Non-pigmented ciliary epithelial cell (primary cell): ENCODE measurements around the gene DYSF.
A peak's percentile ranks its signal among the peaks of the same experiment; 100 is the strongest.

Source experiments
- DNase-seq: peaks from one replicate; pipeline ENCODE4 v3.0.0-alpha.2; 2010; ENCODE audit warnings: low read depth

DYSF gene

GRCh38 chr2:71614976-71615766 lies 161.8 kb downstream of the DYSF start:
- DNase-seq: no peak

GRCh38 chr2:71615767-71616730 lies 162.7 kb downstream of the DYSF start:
- no peak for DNase-seq

- DNase-seq: no peak
These were observed 163.9 kb downstream of the DYSF start for GRCh38 chr2:71617266-71617665.

GRCh38 chr2:71618327-71619113 lies 165.2 kb downstream of the DYSF start:
- no peak for DNase-seq

DNA sequence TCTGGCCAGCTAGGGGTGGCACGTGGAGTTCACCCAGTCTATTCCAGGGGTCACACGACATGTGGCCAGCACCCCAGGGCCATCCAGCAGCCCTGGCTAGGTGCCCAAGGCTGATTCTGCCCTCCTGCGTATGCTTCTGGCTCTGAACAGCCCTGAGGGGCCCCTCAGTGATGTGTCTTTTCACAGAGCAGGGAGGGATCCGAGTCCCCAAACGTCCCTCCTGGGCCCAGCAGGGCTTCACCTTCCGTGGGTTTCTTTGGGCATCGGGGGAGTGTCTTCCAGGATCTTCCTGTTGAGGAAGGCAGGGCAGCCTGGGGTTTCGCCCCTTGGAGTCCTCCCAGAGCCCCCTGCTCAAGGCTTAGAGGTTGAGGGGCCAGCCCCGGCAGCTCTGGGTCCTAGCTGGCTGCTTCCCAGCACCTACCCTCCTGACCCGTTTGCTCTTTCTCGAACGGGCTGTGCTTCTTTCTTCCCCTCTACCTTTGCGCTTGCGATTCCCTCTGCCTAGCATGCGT lies 165.9 kb downstream of the DYSF start:
- no peak for DNase-seq

GRCh38 chr2:71620116-71620515 lies 166.8 kb downstream of the DYSF start:
- no peak for DNase-seq

DNA sequence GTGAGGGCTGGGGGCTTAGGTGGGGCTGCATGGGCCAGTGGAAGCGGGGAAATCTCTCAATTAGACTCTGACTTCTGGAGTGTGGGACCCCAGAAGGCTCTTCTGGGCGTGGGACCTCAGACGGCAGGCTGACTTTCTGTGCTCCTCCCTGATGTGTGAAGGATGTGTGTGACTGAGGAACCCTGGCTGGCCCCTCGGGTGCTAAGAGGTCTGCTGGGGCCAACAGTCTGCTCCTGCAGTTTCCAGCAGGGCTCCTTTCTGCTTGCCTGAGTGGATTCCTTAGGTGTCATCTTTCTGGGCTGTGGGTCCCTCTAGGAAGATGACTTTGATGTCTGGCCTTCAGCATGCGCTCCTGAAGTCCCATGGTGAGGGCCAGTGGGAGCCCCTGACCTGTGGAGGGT lies 167.5 kb downstream of the DYSF start:
- no peak for DNase-seq

DNA sequence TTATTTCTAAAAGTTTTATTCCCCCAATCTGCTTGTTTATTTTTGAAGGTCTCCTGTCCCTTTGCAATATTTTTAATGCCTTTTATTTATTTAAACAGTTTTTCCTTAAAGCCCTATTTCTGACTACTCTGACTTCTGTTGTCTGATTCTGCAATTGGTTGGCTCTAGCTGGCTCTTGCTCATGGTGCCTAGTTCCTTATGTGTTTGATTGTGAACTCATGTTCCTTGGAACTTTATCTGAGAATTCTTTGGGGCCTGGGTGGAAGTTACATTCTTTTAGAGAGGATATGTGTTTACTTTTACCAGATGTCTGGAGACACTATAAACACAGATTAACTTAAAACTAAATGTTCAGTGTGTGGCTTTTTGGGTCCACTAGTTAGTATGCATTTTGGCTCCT lies 175.9 kb downstream of the DYSF start:
- DNase-seq: no peak

DNA sequence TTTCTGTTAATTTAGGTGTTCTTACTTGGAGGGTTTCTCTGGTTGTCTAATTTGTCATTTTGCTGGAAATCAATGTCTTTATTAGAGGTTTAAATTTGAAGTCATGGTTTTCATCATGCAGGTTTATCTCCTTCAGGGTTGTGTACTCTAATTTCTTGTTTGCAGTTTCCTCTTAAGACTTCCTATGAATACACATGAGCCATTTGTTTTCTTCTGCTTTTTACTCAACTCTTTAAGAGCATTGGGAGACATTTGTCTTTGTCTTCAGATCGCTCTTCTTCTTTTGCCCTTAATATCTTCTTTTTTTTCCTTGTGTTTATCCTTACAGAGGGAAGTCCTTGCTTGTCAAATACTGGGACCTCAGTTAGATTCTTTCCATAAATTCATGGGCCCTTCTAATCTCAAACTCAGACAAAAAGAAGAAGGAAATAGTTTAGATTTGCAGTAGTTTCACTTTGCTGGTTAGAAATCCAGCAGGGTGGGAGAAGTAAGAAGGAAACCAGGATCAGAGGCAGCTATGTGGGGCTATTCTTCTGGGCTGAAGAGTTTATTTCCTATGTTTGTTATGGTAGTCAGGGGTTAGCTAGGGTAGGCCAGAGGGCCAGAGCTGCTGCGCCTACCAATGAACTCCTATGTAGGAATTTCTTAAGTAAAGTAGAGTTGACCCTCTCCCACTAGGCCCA lies 176.6 kb downstream of the DYSF start:
- no peak for DNase-seq

DNA sequence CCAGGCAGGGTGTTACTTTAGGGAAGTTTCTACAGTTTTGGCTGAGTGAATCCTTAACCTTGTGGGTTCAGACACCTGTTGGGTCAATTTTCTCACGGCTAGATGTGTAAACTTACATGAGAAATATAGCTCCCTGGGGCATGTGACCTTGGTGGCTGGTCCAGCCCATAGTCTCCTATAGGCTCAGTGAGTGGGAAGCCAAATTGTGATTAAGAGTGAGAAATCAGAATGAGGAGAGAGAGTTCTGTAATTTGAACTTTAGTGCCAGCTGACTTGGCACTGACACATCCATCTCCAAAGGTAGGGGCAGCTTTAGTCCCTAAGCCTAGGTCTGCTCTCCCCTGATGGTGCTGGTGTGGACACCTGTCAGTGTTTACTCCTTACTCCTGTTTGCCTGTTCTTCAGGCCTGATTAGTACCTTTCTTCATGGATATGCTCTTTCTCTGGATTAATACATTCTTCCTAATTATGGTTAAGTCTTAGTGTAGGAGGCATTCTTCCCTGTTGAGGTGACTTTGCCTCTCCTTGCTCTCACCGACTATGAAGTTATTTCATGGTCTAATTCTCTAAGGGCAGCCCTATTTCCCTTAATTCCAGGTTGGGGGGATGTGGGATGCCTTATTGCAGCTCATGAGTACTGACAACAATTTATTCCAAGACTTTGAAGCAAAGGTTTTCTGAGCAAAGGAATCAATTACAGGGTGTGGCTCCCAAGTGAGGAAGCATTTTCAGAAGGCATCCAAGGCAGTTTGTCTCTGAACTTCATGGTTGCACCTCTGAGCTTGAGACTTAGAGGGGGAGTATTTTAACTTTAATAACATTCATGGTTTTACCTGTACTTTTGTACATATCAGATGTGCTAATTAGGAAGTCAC lies 177.3 kb downstream of the DYSF start:
- DNase-seq: no peak

DNA sequence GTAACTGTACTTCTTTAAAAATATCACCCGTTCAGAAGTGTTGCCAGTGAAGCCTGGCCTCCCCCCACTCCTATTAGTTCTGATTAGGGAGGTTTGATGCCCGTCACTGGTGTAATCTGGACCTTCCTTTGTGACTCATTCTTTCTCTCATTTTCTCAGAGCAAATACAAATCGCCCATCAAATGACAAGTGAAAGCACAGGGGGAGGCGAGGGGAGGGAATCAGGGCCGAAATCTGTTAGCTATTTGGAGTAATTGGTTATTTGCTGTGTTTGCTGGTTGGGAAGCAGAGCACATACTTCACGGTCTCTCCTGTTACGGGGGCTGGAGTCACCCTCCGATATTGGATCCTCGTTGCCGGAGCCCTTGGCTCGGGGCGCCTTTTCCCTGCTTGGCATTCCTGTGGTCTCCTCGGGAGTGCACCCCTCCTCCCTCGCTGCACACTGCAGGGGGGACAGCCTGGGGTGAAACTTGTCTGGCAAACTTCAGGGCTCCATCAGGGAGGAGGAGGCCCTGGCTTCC lies 178.1 kb downstream of the DYSF start:
- DNase-seq: no peak

- DNase-seq: no peak
These were observed 179.7 kb downstream of the DYSF start for GRCh38 chr2:71633086-71633485.

DNA sequence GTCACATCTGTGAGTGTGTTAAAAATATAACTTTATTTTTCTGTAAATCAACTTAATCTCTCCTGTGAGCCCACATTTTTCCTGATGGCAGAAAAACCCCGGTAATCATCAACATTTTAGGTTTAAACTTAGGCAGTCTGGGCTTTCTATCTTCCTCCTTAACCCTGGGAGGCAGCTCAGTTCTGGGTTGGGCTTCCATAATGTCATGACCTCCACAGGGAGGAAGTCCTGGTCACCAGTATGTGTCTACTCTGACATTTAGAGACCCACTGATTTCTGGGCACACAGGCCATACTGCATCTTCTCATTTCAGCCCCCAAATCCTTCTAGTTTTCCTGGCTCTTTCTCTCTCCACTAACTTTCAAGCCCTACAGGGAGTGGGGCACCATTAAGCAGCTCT lies 181.2 kb downstream of the DYSF start:
- no peak for DNase-seq

DNA sequence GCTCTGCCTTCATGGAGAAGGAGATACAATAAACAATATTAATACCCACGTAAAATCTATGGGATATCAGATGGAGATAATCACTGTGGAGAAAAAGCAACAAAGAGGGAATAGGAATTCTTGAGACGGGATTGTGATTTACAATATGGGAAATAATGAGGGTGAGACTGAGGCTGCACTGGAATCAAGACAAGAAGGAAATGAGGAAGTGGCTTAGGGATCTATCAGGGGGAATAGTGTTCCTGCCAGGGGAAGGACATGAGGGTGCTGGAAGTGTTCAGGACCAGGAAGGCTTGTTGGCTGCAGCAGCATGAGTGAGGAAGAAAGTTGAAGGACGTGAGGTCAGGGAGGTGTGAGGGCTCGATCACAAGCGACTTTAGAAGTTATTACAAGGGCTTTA lies 182.4 kb downstream of the DYSF start:
- DNase-seq: no peak

DNA sequence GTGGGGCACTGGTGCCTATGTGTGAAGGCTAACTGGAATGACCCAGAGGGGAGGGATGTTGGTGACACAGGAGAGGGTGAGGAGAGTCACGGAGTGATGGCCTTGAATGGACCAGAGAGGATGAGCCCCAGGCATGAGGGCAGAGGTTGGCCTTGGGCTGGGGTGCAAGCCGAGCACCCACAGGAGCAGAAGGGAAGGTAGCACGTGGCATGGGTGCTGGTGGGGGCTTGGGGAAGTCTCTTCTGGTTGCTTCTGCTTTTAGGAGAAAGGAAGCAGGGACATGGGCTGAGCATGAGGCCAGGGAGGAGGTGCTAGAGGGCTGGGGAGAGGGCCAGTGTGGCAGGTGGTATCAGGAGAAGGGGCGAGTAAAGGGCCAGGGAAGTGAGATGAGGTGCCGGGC lies 183.8 kb downstream of the DYSF start:
- no peak for DNase-seq

DNA sequence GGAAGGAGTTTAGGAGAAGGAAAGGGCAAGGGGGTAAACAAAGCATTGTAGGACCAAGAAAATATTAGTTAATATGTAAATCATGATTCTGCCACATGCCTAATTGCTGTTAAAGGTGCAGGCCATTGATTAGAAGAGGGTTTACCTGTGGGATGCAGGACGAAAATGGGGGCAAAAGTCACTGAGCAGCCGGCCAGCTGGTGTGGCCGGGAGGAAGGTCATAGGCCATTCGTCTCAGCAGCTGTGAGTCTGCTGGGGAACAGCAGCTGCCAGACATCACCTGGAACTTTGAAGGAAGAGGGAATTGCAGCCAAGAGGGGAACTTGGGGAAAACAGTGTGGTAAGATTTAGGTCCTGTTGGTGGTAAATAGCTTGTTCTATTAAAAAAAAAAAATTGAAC lies 184.4 kb downstream of the DYSF start:
- no peak for DNase-seq

DNA sequence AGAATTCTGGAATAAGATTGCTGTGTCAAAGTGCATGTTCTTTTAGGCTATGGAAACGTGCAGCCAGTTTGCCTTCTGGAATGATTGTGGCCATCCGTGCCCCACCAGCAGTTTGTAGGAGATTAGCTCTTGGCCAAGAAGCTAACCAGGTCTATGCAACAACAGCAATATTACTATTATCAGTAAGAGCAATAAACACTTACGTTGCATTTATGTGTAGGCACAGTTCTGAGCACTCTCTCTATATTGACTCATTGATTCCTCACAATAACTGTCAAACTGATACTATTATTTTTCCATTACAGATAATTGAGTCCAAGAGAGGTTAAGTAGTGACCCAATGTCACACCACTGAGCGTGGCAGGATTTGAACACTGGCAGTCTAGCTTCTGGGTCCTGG lies 186.4 kb downstream of the DYSF start:
- no peak for DNase-seq

GRCh38 chr2:71640489-71640888 lies 187.1 kb downstream of the DYSF start:
- no peak for DNase-seq

GRCh38 chr2:71643674-71644357 lies 190.5 kb downstream of the DYSF start:
- DNase-seq: no peak

DNA sequence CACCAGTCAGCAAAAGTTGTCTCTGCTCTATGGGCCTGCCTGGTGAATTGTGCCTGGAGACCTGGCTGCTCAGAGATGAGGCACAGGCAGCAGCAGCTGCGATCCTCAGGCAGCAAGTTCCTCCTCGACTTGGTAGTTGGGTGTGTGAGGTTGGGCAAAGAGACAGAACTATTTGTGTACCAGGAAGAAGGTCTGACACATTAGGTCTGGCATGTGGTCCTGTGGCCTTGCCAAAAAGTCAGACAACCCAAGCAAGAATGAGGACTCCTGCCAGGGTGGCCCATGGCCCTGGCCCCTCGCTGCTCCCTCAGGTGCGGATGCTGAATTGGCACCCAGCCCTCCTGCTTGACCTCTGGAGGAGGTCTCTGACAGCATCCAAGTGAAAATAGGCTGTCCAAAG lies 192.7 kb downstream of the DYSF start:
- DNase-seq: peak; percentile 18
